ENCODE measurements around the gene COPG2.

DNA sequence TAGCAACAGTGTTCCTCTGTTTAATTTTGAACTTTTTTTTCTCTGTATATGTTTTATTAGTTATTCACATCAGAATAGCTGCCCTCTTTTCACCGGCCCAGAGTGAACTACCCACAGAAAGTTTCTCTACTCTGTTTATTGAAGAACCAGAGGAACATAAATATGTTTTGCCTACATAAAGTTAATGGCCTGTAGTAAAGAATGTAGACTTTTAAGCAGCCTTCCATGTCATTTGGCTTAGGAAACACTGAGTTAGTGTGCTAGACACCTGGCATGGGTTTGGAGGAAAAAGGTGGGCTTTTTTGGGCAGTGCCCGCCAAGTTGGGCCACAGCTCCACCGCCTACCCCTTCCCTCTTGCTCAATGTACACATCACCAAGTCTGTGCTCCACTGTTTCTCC lies 185.5 kb downstream of the COPG2 start:
- TF ChIP-seq, protein P1, sequence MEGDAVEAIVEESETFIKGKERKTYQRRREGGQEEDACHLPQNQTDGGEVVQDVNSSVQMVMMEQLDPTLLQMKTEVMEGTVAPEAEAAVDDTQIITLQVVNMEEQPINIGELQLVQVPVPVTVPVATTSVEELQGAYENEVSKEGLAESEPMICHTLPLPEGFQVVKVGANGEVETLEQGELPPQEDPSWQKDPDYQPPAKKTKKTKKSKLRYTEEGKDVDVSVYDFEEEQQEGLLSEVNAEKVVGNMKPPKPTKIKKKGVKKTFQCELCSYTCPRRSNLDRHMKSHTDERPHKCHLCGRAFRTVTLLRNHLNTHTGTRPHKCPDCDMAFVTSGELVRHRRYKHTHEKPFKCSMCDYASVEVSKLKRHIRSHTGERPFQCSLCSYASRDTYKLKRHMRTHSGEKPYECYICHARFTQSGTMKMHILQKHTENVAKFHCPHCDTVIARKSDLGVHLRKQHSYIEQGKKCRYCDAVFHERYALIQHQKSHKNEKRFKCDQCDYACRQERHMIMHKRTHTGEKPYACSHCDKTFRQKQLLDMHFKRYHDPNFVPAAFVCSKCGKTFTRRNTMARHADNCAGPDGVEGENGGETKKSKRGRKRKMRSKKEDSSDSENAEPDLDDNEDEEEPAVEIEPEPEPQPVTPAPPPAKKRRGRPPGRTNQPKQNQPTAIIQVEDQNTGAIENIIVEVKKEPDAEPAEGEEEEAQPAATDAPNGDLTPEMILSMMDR (IDR thresholded peaks at IDR 0.05) = no peak
- TF ChIP-seq POLR2AphosphoS5 (IDR thresholded peaks at IDR 0.05; ENCODE audit: insufficient read depth in 1 of 2, low read depth in 1 of 2) = no peak
